Stimulated activated CD8-positive, alpha-beta memory T cell treated with anti-CD3 and anti-CD28 coated beads, Interleukin-4, amount 100 ng/mL, for 48 hours (primary cell): Measurements from ENCODE around the gene FBXW8.
A peak's percentile ranks its signal among the peaks of the same experiment; 100 is the strongest.

Source experiments
- DNase-seq: peaks from one replicate; pipeline ENCODE4 v3.0.0-alpha.2; 2020

The FBXW8 gene

DNA sequence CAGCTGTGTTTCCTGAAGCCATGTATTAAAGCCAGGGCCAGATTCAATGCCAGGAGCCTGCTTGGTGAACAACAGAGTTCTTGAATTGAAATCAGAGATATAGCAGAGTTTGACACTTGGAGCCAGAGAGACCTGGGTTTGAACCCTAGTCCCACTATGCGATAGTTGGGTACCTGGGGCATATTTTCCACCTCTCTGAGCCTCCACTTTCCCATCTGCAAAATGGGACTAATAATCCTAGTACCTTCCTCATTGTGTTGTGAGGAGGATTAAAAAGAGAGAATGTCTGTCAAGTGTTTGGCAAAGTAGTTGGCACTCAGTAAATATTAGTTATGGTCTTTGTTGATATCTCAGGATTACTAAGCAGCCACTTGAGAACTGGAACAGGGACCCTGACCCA lies 23.5 kb upstream of the FBXW8 start:
- DNase-seq: no peak

- DNase-seq: no peak
Observed at GRCh38 chr12:116887897-116888296, 22.9 kb upstream of the FBXW8 start.

- no peak for DNase-seq
Observed at GRCh38 chr12:116890330-116890729, 20.4 kb upstream of the FBXW8 start.

GRCh38 chr12:116891019-116891418 lies 19.7 kb upstream of the FBXW8 start:
- no peak for DNase-seq

DNA sequence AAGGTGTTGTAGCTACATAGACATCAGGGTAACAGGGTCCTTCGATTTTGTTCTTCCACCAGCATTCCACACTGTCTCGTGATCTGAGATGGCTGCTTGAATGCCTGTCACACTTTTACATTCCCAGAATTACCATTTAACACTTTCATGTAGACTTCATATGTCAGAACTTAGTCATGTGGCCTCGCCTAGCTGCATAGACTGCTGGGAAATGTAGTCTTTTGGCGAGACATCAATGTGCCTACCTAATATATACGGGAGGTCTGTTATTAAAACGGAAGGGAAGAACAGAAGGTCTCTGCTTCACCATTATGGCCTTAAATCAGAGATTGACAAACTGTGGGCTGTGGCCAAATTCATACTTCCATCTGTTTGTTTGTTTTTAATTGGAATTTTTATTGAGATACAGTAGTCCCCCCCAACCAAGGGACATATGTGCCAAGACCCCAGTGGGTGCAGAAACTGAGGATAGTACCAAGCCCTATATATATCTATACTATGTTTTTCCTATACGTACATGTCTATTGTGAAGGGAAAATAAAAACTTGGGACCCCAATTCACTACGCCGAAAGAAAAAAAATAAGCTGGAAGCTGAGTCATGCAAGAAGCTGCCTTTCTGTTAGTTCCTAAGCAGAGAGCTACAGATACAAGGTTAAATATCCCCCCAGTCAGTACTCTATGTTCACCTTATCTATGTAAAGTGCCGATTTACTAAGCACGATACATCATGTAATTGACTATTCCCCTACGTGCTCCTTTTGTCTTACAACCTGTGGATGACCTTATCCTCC lies 18.2 kb upstream of the FBXW8 start:
- DNase-seq: no peak

- DNase-seq: no peak
Observed at GRCh38 chr12:116894913-116895312, 15.8 kb upstream of the FBXW8 start.

- DNase-seq: no peak
Observed at GRCh38 chr12:116896411-116896924, 14.3 kb upstream of the FBXW8 start.

GRCh38 chr12:116897476-116897875 lies 13.3 kb upstream of the FBXW8 start:
- no peak for DNase-seq

DNA sequence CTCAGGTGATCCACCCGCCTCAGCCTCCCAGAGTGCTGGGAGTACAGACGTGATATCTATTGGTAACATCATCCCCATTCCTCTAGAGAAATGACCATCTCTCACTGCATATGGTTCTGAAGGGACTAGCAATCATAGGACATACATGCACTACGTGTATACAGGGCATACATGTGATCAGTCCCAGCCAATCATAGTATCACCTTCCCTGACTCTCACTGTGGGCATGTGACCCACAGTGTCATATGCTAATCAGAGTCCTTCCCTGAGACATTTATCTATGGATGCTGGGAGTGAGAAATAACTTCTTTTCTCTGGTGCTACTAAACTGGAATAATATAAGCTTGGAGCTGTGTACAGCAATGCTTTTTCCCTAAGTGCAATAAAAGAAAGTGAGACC lies 12.1 kb upstream of the FBXW8 start:
- no peak for DNase-seq

DNA sequence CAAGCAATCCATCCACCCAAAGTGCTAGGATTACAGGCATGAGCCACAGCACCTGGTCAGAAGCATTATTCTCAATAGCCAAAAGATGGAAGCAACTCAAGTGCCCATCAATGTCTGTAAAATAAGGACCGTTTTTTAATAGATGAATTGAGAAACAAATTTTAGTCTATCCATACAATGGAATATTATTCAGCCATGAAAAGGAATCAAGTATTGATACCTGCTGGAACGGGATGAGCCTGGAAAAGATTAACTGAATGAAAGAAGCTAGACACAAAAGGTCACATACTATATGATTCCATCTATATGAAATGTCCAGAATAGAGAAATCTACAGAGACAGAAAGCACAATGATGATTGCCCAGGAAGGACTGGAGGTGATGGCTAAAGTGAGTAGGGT lies 9.1 kb upstream of the FBXW8 start:
- no peak for DNase-seq

DNA sequence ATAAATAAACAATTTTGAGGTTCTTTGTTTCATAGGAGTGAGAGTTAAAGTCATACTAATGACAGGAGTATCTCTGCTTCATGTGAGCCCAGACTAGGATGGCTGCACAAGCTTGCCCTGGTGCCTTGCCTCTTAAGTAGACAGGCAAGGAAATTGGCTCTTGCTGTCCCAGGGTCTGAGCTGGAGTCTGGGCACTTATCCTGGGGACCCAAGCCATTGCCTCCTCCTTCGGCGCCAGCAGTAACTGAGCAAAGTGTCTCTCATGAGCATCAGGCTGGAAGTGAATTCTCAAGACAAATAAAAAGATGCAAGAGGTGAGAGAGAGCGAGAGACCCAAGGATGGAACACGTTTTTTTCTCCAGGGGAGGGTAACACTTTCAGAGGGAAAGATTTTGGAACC lies 6.9 kb upstream of the FBXW8 start:
- no peak for DNase-seq

DNA sequence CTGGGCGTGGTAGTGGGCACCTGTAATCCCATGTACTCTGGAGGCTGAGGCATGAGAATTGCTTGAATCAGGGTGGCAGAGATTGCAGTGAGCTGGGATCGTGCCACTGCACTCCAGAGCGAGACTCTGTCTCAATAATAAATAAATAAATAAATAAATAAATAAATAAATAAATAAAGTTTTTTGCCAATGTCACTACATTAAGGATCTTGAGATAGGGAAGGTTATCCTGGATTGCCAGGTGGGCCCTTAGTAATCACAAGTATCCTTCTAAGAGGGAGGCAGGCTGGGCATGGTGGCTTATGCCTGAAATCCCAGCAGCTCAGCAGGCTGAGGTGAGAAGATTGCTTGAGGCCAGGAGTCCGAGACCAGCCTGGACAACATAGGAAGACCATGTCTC lies 4.5 kb upstream of the FBXW8 start:
- DNase-seq: no peak

GRCh38 chr12:116910280-116910644 lies 488 bp upstream of the FBXW8 start:
- no peak for DNase-seq

- no peak for DNase-seq
Observed at GRCh38 chr12:116915326-116915725, 4.6 kb downstream of the FBXW8 start.

DNA sequence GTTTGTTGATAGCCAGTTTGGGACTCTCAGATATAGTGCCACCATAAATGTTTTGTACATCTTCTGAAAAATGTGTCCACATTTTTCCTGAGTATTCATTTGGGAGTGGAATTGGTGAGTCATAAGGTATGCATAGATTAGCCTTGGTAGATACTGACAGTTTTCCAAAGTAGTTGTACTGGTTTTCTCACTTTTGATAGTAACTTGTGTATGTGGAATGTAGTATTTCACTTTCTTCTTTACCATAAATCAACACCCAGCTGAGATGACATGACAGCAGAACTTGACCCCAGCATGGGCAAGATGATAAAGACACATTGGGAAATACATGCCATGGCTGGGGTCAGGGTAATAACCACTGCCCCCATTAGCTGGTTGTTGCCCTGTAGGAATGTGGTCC lies 5.4 kb downstream of the FBXW8 start:
- no peak for DNase-seq

DNA sequence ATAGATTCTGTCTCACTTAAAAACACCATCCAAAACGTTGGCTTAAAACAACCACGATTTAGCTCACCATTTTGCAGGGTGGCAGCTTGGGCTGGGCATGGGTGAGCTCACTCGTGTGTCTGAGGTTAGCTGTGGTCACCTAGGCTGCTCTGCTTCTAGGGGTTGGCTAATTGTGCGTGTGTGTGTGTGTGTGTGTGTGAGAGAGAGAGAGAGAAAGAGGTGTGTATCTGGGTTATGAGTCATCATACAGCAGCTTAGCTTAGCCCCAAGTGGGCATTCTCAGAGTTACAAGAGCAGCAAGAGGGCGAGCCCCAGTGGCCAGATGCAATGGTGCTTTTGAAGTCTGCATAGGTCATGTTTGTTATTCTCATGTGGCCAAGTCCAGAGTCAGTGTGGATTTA lies 6.0 kb downstream of the FBXW8 start:
- DNase-seq: peak; percentile 47

- DNase-seq: no peak
Observed at GRCh38 chr12:116918464-116918863, 7.7 kb downstream of the FBXW8 start.

DNA sequence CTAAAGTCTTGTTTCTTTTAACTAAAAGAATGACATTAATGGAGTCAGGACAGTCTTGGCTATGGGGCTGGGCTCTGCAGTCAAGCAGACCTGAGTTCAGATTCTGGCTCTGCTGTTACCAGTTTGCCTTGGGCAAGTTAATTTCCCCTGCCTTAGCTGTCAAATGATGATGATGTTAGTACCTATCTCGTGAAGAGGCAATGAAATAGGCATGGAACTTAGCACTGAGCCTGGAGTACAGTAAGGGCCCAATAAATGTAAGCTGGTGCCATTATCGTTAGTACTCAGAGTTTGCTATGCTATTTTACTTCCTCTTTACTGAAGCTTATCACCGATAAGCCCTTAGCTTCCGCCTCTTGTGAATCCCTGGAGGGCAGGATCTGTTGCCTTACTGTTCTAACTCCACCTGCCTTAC lies 8.5 kb downstream of the FBXW8 start:
- no peak for DNase-seq

- DNase-seq: no peak
Observed at GRCh38 chr12:116919706-116920485, 9.1 kb downstream of the FBXW8 start.

DNA sequence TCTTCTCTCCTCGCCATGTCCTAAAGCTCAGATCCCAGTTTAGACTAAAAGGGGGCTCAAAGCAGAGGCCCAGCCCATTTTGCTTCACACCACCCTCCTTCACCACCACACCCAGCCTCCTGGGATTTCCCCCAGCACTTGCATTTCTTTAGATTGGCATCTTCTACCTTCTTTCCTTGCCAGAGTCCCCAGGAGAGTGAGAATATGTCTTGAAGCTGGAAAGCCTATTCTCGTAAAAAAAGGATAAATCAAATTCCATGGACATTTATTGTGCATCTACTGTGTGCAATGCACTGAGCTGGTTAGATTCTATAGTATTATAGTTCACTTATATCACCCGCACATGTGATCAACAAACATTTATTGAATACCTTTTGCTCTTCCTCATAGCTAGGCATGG lies 10.2 kb downstream of the FBXW8 start:
- DNase-seq: no peak

DNA sequence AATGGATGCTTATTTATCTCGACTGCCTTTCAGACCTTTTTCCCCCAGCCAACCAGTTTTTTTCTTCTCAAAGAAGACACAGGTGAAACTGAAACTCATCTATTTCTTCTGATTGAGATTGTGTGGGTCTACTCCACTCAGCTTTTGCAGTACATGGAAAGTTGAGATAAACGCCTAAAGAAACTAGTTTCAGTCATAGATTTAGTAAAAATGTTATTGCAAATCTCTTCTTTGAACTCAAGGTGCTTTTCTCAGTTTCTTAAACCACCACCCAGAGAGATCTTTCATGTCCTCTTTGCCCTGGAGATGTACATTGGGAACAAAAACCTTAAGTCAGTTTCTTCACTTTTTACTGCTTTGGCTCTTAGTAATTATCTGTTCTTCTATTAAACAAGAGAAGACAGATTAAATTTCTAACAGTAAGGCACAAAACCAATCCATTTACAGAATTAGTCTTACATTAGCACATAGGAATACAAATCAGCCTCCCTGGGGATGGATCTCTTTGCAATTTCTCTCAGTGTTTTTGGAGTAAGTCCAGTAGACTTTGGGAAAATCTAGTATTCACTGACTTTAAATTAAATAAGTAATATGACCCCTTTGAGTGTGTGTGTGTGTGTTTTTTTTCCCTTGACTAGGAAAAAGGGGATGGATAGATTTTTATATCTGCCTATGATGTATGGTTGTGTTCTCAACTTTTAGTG lies 11.6 kb downstream of the FBXW8 start:
- DNase-seq: no peak

DNA sequence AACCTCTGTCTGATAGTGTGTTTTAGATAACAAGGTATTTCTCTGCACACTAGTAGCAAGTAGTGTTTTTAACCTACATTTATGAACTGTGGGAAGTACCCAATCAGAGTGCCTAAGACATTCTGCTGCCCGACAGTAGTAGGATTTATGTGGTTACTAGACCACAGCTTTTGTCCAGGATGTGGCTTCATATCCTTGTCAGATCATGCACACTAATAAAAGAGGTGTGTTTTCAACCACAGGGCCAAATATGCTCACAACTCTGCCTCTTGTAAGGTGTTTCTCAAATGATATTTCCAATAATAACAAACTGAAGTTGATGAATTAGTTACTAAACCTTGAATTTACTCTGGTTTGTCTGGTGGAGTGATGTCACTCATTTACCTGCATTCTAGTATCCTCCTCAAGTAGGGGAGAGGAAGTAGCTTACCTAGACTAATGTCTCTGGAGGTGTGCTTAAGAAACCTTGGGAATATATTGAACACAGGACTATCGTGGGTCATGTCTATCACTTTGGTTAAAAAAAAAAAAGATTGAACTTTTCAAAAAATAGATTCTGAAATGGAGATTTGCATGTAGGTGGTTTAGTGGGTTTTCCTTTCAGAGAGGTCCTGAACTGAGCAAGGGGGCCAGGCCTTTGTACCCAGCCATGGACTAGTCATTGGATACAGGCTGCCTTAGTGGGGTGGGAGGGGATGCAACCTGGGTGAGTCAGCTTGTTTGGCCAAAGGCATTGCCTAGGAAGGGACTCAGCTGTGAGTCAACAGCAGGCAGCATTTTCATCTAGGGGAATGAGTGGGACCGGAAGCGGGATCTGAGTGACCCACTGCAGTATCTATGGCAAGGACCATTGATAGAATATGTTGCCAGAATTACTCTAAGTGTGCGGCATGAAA lies 14.1 kb downstream of the FBXW8 start:
- DNase-seq: peak; percentile 47
